Measurements from ENCODE around the gene LRRC75B. TPM values are rescaled to one million over a fixed set of nuclear protein-coding genes. Genes with fewer than 3 reads are reported as not detected.
"Not testable (repeated sequence)": the region's sequence is repeated elsewhere in the genome, so short reads cannot be mapped to it uniquely, and the experiment has no call there.

The LRRC75B gene
- polyA plus RNA-seq, 6 donors from 2014 or later: 0.32 TPM; not detected in 4

DNA sequence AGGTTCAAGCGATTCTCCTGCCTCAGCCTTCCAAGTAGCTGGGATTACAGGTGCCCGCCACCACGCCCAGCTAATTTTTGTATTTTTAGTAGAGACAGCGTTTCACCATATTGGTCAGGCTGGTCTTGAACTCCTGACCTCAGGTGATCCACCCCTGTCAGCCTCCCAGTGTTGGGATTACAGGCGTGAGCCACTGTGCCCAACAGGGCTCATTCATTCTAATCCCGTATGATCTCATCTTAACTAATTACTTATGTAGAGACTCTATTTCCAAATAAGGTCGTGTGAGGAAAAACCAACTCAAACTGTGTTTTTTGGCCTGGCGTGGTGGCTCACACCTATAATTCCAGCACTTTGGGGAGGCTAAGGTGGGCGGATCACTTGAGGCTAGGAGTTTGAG lies 4.2 kb upstream of the LRRC75B start:
- H3K9me3 Mint-ChIP-seq; H3K27ac Mint-ChIP-seq; ATAC-seq (ENCODE audit: low read depth in 2 of 2); DNase-seq; H3K4me3 Mint-ChIP-seq; H3K36me3 Mint-ChIP-seq: not testable (repeated sequence)
- Mint-ChIP-seq H3K27me3 (peaks cover 0 to 15% (median 4%) of the 10 kb centered on the region in 3 donors), H3K4me1 (peaks cover 6 to 10% (median 8%) of the 10 kb centered on the region in 3 donors)

DNA sequence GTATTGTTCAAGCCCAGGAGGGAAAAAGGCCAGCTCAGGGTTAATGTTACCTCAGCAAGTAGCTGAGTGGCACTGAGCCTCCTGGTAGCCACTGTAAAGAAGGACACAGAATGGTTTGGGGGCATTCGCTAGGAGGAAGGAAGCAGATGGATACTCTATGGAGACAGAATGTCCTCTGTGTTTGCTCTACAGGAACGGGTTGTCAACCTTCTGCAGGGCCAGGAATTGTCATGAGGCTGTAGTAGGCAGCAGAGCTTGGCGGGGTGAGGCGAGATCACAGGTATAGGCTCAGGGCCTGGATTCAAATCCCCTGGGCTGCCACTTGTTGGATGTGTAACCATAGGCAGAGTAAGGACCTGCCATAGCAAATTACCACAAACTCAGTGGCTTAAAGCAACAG lies 3.0 kb upstream of the LRRC75B start:
- Mint-ChIP-seq H3K27me3 (peaks cover 0 to 28% (median 5%) of the 10 kb centered on the region in 3 donors), H3K27ac (peak overlapping the region in 1 of 6 donors; percentile 36), H3K9me3 (peaks cover 0 to 1% (median 0%) of the 10 kb centered on the region in 7 donors), H3K4me3 (no peak overlapping the region), H3K36me3 (no peaks in the 10 kb centered on the region), H3K4me1 (peaks cover 6 to 9% (median 8%) of the 10 kb centered on the region in 3 donors)
- no peak for DNase-seq
- ATAC-seq (ENCODE audit: low read depth in 2 of 2): no peak

DNA sequence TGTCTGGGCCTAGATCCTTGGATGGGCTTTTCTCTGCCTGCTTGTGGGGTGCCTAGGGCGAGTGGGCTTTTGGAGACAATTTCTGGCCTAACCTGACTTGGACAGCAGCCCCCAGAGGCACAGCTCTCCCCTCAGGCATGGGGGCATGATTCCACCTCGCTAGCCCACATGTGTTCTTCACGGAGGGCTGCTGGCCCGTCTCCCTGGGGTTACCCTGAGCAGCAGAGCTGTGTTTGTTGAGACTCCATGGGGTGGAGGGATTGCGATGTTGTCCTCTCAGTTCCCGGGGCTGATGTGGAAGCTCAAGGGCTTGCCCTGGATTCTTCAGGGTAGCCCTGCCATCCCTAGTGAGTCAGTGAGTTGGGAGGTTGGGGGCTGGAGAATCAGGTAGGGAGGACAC lies 2.4 kb upstream of the LRRC75B start:
- H3K4me1 Mint-ChIP-seq: peaks cover 6 to 8% (median 7%) of the 10 kb centered on the region in 3 donors
- H3K27me3 Mint-ChIP-seq: peaks cover 0 to 32% (median 5%) of the 10 kb centered on the region in 3 donors
- H3K27ac Mint-ChIP-seq: no peak overlapping the region
- H3K4me3 Mint-ChIP-seq: no peak overlapping the region
- no peaks in the 10 kb centered on the region for H3K36me3 Mint-ChIP-seq
- ATAC-seq (ENCODE audit: low read depth in 2 of 2): no peak
- peaks cover 0 to 1% (median 0%) of the 10 kb centered on the region in 7 donors for H3K9me3 Mint-ChIP-seq
- no peak for DNase-seq

DNA sequence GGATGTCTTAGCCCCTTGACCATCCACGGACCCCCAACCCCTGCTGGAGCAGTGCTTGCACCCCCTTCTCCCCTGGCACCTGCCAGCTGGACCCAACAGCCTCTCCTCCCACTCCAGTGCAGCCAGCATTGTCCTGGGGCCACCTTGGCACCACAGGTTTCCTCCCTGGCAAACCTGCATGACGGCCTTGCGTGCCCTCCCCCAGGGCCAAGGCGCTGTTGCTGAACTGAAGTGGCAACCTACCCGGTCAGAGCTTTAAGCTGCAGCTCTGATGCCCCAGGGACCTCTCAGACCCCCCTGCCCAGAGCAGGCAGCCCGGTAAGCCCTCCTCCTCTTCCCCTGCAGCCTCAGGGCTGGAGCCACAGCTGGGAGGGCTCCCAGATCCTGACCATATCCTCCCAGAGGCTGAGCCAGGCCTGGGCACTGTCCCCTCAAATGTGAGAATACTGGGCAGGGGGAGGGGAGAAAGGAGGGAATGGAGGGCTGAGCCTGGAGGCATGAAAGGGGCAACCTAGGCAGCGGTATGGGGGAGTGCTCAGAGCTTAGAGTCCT lies 1.8 kb upstream of the LRRC75B start:
- H3K4me3 Mint-ChIP-seq: peak overlapping the region in 2 of 8 donors; percentile 25 to 81
- H3K4me1 Mint-ChIP-seq: peaks cover 6 to 8% (median 7%) of the 10 kb centered on the region in 3 donors
- no peaks in the 10 kb centered on the region for H3K36me3 Mint-ChIP-seq
- peaks cover 0 to 32% (median 5%) of the 10 kb centered on the region in 3 donors for H3K27me3 Mint-ChIP-seq
- no peak overlapping the region for H3K27ac Mint-ChIP-seq
- ATAC-seq (ENCODE audit: low read depth in 2 of 2) (no peak), DNase-seq (no peak)
- peaks cover 0 to 1% (median 0%) of the 10 kb centered on the region in 7 donors for H3K9me3 Mint-ChIP-seq

DNA sequence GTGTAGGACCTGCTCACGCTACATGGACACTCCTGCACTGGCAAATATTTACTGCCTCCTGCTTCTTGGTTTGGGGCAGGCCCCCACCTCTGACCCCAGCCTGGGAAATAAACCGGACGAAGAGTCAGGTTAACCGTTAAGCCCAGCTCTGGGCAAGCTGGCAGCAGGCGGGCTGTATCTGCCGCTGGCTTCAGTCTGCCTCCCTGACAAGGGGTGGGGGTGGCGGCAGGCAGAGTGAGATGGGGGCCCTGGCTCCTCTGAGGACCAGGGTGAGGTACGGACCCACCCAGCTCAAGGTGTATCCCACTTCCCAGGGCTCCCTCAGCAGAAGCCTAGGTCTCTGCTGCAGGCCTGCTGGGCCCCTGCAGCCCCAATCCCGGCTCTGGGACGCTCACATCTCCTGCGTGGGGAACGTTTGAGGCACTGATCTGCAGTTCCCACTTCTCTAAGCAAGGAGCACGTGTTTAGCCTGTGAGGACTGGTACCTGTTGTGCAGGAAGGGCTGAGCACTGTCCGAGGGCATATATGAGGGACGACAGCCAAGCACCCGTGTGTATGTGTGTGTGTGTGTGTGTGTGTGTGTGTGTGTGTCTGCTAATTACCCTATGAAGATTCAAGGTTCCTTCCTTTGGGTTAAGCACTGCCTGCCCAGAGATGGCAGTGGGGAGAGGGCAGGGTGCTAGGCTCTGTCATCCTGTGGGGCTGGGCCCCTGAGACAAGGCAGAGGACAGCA lies 1.1 kb upstream of the LRRC75B start:
- DNase-seq: no peak
- H3K9me3 Mint-ChIP-seq: no peaks in the 10 kb centered on the region

DNA sequence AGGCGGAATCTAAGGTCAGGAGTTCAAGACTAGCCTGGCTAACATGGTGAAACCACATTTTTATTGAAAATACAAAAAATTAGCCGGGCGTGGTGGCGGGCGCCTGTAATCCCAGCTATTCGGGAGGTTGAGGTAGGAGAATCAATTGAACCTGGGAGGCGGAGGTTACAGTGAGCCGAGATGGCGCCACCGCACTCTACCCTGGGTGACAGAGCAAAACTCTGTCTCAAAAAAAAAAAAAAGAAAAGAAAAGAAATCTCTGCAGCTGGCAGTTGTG lies 624 bp upstream of the LRRC75B start:
- not testable (repeated sequence) for H3K36me3 Mint-ChIP-seq; H3K9me3 Mint-ChIP-seq; DNase-seq; ATAC-seq (ENCODE audit: low read depth in 2 of 2); H3K4me1 Mint-ChIP-seq
- H3K27me3 Mint-ChIP-seq: peaks cover 0 to 32% (median 5%) of the 10 kb centered on the region in 3 donors
- peak overlapping the region in 1 of 6 donors; percentile 32 for H3K27ac Mint-ChIP-seq
- H3K4me3 Mint-ChIP-seq: peak overlapping the region; percentile 15 to 84 (median 74)

More for the DNA sequence above, 1.1 kb upstream of the LRRC75B start:
- ATAC-seq (ENCODE audit: low read depth in 2 of 2): no peak
- Mint-ChIP-seq H3K27me3 (peaks cover 0 to 32% (median 5%) of the 10 kb centered on the region in 3 donors), H3K4me1 (peaks cover 6 to 7% (median 6%) of the 10 kb centered on the region in 3 donors), H3K36me3 (no peaks in the 10 kb centered on the region), H3K4me3 (peak overlapping the region in 5 of 8 donors; percentile 9 to 81 (median 16)), H3K27ac (no peak overlapping the region)

DNA sequence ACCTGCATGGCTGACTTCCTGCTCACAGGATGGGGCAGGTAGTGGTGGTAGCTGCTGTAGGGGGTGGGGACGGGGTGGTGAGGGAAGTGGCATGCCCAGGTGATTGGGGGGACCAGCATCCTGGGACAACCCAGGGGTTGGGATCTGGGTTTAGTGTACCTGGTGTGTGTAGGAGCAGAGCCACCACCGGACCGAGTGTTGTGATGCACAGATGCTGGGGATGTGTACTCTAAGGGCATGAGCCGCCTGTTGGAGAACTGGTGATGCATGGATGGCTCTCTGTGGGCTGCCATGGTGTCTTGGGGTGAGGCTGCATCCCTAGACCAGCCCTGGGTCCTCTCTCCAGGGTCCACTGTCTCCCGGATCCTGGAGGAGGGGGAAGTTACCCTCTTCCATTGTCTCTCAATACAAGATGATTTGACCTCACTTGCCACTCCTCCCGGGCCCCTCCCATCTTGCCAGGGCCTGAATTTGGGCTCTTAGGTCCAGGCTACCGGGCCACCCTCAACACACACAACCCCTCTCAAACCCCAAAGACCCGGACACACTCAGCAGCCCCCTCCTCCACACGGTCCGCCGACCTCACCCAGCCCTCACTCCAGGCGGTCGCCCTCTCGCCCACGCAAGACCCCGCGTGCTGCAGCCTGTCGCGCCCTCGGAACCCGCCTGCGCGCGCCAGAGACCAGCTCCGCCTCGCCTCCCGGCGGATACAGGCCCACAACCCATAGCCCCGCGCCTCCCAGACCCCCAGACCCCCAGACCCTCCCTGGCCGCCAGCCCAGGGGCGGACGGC lies 619 bp downstream of the LRRC75B start:
- ATAC-seq (ENCODE audit: low read depth in 2 of 2) (peak in 1 of 2 donors; percentile 16), DNase-seq (no peak)
- Mint-ChIP-seq H3K36me3 (no peaks in the 10 kb centered on the region), H3K27me3 (peaks cover 0 to 32% (median 5%) of the 10 kb centered on the region in 3 donors), H3K4me3 (peak overlapping the region; percentile 81 to 94 (median 88)), H3K9me3 (no peaks in the 10 kb centered on the region), H3K4me1 (peaks cover 4 to 7% (median 6%) of the 10 kb centered on the region in 3 donors), H3K27ac (peak overlapping the region in 2 of 6 donors; percentile 51 to 76)

DNA sequence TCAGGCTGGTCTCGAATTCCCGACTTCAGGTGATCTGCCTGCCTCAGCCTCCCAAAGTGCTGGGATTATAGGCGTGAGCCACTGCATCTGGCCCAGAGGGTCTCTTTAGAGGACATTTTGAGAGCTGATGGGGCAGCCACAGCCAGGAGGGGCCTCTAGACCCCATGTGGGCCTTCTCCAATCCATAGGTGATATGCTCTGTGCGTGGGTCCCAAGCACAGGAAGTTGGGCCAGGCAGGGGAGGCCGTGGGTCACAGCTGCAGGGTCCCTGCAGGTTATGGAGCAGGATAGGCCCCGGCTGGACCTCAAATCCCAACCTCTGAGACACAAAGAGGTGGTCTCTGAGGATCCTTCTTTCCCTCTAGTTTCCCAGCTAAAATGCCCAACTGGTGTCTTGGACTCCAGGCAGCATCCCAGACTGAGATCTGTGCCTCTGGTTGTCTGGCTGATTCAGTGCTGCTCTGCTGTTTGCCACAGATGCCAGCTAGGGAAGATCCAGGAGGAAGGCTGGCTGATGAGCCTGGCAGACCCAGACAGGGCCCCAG lies 1.5 kb downstream of the LRRC75B start:
- Mint-ChIP-seq H3K27me3 (peaks cover 0 to 32% (median 5%) of the 10 kb centered on the region in 3 donors), H3K4me3 (peak overlapping the region in 3 of 8 donors; percentile 19 to 94 (median 81)), H3K9me3 (no peaks in the 10 kb centered on the region), H3K27ac (no peak overlapping the region), H3K36me3 (no peaks in the 10 kb centered on the region), H3K4me1 (peaks cover 4 to 7% (median 6%) of the 10 kb centered on the region in 3 donors)
- DNase-seq (no peak), ATAC-seq (ENCODE audit: low read depth in 2 of 2) (no peak)

DNA sequence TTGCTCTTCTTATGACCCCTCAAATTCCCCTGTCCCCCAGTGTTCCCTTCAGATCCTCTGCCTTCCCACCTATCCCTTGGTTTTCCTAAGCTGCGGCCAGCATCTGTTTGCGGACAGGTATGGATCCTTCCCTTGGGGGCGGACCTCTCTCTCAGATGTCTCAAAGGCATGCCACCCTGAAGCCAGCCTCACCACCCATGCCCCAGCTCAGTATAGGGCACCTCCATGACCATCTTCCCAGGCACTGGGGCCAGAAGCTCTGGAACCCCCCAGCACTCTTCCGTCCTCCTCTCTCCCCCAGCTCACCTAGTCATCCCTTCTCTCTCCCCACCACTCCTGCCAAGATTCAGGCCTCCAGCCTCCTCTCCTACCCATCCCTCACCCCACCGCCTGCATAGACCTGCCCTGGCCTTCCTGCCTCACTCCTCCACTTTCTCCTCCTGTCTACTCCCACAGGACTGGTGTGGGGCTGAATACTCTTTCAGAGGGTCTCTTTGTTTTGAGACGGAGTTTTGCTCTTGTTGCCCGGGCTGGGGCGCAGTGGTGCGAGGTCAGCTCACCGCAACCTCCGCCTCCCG lies 2.2 kb downstream of the LRRC75B start:
- ATAC-seq (ENCODE audit: low read depth in 2 of 2) (no peak), DNase-seq (no peak)
- Mint-ChIP-seq H3K36me3 (no peaks in the 10 kb centered on the region), H3K27ac (peak overlapping the region in 1 of 6 donors; percentile 31), H3K4me3 (peak overlapping the region in 1 of 8 donors; percentile 22), H3K27me3 (peaks cover 0 to 29% (median 5%) of the 10 kb centered on the region in 3 donors), H3K4me1 (peaks cover 4 to 7% (median 6%) of the 10 kb centered on the region in 3 donors), H3K9me3 (no peaks in the 10 kb centered on the region)

DNA sequence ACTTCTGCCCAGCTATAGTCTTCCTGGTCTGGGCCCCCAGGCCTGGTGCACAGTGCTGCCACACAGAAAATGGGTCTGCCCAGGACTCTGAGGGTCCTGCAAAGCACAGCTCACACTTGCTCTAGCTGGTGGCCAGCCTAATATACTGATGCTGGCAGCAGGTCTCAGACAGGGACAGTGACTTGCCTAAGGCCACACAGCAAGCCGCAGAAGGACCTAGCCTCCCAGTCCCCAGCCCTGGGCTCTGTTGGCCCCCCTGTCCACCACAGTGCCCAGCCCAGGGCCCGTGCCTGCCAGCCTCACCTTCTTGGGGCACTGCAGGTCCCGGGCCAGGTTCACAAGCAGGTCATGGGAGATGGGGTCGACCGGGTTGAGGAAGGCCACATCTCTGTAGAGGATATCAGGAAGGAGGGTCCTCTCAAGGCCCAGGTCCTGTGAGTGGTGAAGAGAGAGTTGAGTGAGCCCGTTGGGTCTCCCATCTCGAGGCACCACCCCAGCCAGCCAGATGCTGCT lies 3.3 kb downstream of the LRRC75B start:
- DNase-seq (no peak), ATAC-seq (ENCODE audit: low read depth in 2 of 2) (no peak)
- Mint-ChIP-seq H3K4me3 (no peak overlapping the region), H3K27ac (no peak overlapping the region), H3K4me1 (peaks cover 4 to 7% (median 6%) of the 10 kb centered on the region in 3 donors), H3K27me3 (peaks cover 0 to 22% (median 5%) of the 10 kb centered on the region in 3 donors), H3K36me3 (no peaks in the 10 kb centered on the region), H3K9me3 (no peaks in the 10 kb centered on the region)

DNA sequence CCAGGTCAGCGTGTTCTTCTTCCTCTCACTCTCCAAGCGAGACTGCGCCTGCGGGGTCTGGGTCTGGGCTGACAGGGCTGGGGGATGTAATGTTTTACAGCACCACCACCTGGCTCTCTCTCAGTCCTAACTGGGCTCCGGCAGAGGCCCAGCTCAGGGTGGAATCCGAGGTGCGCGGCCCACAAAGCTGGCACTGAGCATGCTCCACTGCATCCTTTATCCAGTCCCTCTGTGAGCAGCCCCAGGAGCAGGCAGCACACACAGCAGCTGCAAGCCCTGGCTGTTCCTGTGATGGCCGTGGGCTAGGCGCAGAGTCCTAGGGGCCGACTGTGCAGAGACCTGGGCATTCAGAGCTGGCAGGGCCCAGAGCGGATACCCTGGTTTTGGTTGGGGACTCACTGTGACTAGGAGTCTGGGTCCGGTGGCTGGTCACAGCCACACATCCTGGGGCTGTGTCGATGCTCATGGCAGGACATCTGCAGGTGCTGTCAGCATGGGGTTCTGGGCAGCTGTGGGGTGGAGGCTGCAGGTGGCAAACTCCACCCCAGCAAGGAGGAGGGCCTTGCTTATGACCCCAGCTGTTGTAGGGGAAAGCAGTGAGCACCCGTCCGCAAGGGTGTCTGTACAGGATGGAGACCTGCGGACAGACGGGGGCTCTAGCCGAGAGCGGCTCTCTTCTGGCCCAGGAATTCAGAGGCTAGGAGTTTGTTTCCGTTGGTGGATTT lies 4.0 kb downstream of the LRRC75B start:
- DNase-seq (no peak), ATAC-seq (ENCODE audit: low read depth in 2 of 2) (no peak)
- peaks cover 0 to 22% (median 5%) of the 10 kb centered on the region in 3 donors for H3K27me3 Mint-ChIP-seq
- no peaks in the 10 kb centered on the region for H3K9me3 Mint-ChIP-seq
- H3K27ac Mint-ChIP-seq: no peak overlapping the region
- H3K4me3 Mint-ChIP-seq: no peak overlapping the region
- H3K36me3 Mint-ChIP-seq: no peaks in the 10 kb centered on the region
- peaks cover 4 to 7% (median 6%) of the 10 kb centered on the region in 3 donors for H3K4me1 Mint-ChIP-seq

DNA sequence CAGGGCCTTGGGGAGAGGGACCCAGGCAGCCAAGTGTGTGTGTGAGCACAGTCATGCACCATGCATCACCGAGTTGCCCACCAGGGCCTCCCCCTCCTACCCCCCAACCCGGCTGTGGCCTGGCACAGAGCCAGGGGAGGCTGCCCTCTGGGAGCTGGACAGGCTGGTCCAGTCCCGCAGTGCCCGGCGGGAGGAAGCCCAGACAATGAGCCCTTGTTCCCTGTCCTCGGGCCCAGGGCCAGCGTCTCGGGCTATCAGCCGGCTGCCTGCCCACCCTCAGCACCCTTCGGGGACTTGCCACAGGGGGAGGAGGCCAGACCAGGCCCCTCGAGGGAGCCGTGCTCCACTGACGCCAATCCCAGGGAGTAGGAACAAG lies 4.5 kb downstream of the LRRC75B start:
- Mint-ChIP-seq H3K4me1 (peaks cover 4 to 7% (median 6%) of the 10 kb centered on the region in 3 donors), H3K27me3 (peaks cover 0 to 22% (median 5%) of the 10 kb centered on the region in 3 donors), H3K4me3 (no peak overlapping the region), H3K36me3 (no peaks in the 10 kb centered on the region), H3K27ac (no peak overlapping the region), H3K9me3 (no peaks in the 10 kb centered on the region)
- DNase-seq: no peak
- no peak for ATAC-seq (ENCODE audit: low read depth in 2 of 2)

All from naive B cell (primary cell).